ENCODE results near the gene CPVL. TPM values are rescaled to one million over a fixed set of nuclear protein-coding genes. Genes with fewer than 3 reads are reported as not detected.

The CPVL gene
- total RNA-seq, 4 donors from 2014 or later = 25.1 to 58.6 (median 38.6) TPM

DNA sequence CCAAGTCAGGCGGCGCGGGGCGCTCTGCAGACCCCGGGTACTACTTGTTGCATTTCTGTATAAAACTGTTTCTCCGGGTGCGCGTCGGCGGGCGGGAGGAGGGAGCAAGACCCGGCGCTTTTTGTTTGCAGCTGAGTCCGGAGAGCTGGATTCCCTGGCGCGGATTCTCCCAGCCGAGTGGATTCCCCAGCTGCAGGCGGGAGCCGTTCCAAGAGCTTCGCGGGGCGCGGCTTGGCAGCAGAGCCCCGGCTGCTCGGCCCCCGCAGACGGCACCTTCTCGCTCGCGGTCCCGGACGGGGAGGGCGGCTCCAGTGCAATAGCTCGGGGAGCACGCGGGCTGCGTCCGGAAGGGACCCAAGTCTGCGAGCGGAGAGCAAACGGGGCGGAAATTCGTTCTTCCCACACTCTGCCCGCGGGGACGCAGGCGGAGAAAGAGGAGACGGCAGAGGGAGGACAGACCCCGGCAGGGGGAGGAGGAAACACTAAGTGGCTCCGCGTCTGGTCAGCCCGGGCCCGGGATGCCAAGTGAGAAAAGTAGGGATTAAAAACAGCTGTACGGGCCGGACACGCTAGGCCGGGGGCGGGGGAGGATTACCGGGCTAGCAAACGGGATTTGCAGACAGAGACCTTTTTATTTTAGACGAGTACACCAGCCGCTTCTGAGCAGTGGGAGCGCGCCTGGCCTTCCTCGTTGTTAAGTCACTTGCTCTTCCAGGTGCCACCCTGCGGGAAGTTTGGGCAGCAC lies 187.9 kb downstream of the CPVL start, which contains the start of gene TRIL:
Gene TRIL (minus strand): TSS at position 96 of the 745 bp plus-strand sequence. CDS start 284 bp downstream, outside the sequence.
- DNase-seq (ENCODE audit: low spot score) (peak; percentile 44), ATAC-seq (ENCODE audit: low FRiP score) (peak; percentile 61)
- TF ChIP-seq, protein P1, sequence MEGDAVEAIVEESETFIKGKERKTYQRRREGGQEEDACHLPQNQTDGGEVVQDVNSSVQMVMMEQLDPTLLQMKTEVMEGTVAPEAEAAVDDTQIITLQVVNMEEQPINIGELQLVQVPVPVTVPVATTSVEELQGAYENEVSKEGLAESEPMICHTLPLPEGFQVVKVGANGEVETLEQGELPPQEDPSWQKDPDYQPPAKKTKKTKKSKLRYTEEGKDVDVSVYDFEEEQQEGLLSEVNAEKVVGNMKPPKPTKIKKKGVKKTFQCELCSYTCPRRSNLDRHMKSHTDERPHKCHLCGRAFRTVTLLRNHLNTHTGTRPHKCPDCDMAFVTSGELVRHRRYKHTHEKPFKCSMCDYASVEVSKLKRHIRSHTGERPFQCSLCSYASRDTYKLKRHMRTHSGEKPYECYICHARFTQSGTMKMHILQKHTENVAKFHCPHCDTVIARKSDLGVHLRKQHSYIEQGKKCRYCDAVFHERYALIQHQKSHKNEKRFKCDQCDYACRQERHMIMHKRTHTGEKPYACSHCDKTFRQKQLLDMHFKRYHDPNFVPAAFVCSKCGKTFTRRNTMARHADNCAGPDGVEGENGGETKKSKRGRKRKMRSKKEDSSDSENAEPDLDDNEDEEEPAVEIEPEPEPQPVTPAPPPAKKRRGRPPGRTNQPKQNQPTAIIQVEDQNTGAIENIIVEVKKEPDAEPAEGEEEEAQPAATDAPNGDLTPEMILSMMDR (IDR thresholded peaks at IDR 0.05) = no peak

DNA sequence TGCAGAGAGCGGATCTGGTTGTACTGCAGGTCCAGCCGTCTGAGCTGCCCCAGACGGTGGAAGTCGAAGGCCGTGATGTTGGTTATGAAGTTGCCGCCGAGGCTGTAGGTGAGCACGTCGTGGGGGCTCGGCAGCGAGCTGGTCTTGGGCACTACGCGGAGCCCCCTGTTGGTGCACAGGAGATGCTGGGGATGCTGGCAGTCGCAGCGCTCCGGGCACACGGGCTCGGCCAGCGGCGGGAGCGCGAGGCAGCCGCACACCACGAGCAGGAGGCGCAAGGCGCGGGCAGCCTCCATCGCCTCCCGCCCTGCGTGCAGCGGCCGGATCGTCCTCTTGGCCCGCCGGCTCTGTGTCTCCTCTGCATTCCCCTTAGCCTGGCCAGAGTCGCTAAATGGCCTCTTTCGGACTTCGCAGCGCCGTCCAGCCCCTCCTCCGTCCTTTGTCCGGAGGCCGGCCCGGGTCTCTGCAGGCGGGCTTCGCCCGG lies 188.5 kb downstream of the CPVL start:
- ATAC-seq (ENCODE audit: low FRiP score) (peak; percentile 22), DNase-seq (ENCODE audit: low spot score) (no peak)
- TF ChIP-seq, protein P1 (IDR thresholded peaks at IDR 0.05) = no peak

DNA sequence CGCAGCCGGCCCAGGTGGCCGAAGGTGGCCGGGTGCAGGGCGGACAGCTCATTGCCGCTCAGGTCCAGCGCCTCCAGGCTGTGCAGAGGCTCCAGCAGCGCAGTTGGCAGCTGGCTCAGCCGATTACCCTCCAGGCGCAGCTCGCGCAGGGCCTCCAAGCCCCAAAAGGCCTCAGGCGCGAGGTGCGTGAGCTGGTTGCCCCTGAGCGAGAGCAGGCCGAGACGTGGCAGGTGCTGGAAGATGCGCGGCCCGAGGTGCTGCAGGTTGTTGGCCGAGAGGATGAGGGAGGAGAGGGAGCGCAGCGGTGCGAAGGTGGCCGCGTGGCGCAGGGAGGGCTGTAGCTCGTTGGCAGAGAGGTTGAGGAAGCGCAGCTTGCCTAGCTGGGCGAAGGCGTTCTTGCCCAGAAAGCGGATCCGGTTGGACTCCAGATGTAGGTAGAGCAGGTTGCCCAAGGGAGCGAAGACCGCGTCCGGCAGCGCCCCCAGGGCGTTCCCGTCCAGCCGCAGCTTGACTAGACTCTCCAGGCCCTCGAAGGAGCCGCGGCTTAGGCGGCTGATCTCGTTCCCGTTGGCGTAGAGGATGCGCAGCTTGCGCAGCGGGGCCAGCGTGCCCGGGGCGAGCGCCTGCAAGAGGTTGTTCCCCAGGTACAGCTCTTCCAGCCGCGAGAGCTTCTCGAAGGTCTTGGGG lies 189.1 kb downstream of the CPVL start:
- TF ChIP-seq, protein P1 (IDR thresholded peaks at IDR 0.05) = no peak
- no peak for DNase-seq (ENCODE audit: low spot score)
- ATAC-seq (ENCODE audit: low FRiP score) = peak; percentile 34

DNA sequence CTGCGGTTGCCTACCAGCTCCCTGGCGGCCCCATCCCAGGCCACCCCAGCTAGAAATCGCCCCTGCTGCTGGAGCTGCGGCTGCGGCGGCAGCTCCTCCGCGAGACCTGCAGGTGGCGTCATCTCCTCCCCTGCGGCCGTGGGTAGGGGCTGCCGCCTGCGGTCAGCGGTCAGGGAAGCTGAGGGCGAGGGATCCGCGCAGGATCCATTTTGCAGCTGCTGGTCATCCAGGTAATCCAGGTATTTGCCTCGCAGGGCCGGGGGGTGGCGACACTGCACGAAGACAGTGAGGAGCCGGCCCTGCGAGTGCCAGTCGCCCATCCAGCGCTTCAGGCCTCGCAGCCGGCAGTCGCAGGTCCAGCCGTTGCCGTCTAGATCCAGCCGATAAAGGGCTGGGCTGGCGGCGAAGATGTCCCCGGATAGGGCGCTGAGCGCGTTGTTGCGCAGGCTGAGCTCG lies 189.7 kb downstream of the CPVL start:
- no peak for DNase-seq (ENCODE audit: low spot score)
- ATAC-seq (ENCODE audit: low FRiP score) = peak; percentile 50
- TF ChIP-seq, protein P1 (IDR thresholded peaks at IDR 0.05) = no peak

DNA sequence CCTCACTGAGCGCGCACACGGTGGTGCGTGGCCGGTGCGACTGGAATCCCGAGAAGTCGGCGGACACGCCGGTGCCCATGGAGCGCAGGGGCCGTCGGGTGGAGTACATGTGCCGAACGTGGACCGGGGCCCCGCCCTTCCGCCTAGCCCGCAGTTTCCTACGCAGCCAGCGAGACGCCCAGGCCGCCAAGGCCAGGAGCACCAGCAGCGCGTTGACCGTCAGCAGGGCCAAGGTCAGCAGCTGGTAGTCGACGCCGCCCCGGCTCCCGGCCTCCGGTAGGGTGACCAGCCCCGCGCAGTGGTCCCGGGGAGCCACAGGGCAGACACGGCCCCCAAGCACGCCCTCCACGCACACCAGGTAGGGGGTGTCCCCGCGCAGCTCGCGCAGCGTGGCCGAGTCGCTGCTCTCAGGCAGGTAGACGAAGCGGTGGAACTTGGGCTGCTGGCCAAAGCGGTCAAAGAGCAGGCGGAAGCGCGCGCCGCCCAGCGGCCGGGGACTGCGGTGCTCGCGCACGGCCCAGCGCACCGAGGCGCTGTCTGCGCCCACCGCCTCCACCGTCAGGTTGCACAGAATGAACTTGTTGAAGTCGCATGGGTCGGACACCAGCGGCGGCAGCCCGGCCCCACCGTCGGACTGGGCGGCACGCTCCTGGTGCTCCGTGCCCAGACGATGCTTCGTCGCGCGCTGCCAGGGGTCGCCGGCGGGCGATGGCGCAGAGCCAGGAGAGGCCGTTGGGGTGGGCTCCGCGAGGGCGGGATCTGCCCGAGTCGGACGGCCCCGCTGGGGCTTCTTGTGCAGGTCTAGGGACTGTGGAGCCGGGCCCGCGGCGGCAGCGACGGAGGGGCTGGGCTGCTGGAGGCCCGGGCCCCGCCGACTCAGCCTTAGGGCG lies 190.4 kb downstream of the CPVL start:
- TF ChIP-seq, protein P1 (IDR thresholded peaks at IDR 0.05) = no peak
- DNase-seq (ENCODE audit: low spot score) = no peak
- peak; percentile 46 for ATAC-seq (ENCODE audit: low FRiP score)

DNA sequence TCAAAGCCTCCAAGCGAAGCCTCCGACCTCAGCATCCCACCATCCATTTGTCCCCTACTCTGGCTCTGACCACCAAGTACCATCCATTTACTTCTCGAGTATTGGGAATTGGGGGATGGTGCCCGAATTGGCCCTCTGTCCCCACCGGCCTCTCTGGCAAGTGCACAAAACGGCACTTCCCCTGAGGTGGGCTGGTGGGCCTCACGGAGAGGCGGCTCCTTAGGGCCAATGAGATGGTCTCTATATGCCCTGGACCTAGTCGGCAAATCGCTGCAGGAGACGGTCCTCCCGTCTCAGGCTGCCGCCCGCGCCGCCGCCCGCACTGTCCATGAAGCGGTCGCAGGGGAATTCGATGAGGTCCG lies 191.0 kb downstream of the CPVL start:
- no peak for DNase-seq (ENCODE audit: low spot score)
- ATAC-seq (ENCODE audit: low FRiP score) = no peak
- TF ChIP-seq, protein P1 (IDR thresholded peaks at IDR 0.05) = no peak
